WTC11 (cell line): ENCODE results near the gene REELD1.

Experiments
- CDX4 ChIP-seq: fragments of 250-450 bp; sonication (Bioruptor Pico); IDR thresholded peaks from 2 replicates; pipeline ENCODE4 v1.9.0; 2021; ENCODE audit warnings: moderate library complexity, mild to moderate bottlenecking, inconsistent platforms, borderline replicate concordance
- CREB1 ChIP-seq: sonication (generic); formaldehyde crosslinking; IDR thresholded peaks from 2 replicates; pipeline ENCODE4 v1.8.0; 2023; ENCODE audit warnings: mild to moderate bottlenecking, missing genetic modification reagents
- ELF4 ChIP-seq: sonication (generic); formaldehyde crosslinking; IDR thresholded peaks from 2 replicates; pipeline ENCODE4 v1.8.1; 2022; ENCODE audit warnings: low read depth, mild to moderate bottlenecking, moderate library complexity, missing genetic modification reagents
- JUN ChIP-seq: sonication (generic); formaldehyde crosslinking; IDR thresholded peaks from 2 replicates; pipeline ENCODE4 v1.8.0; 2023; ENCODE audit warnings: mild to moderate bottlenecking, missing genetic modification reagents
- MAX ChIP-seq: sonication (generic); formaldehyde crosslinking; IDR thresholded peaks from 2 replicates; pipeline ENCODE4 v1.8.0; 2022; ENCODE audit warnings: mild to moderate bottlenecking, missing genetic modification reagents
- NR1H2 ChIP-seq: sonication (generic); formaldehyde crosslinking; IDR thresholded peaks from 2 replicates; pipeline ENCODE4 v1.9.0; 2021; ENCODE audit warnings: mild to moderate bottlenecking, moderate library complexity, missing genetic modification reagents
- NR2C2 ChIP-seq: sonication (generic); formaldehyde crosslinking; IDR thresholded peaks from 2 replicates; pipeline ENCODE4 v1.8.0; 2022; ENCODE audit warnings: mild to moderate bottlenecking, missing genetic modification reagents
- NR3C1 ChIP-seq: sonication (generic); formaldehyde crosslinking; conservative IDR thresholded peaks from 2 replicates; pipeline ENCODE4 v1.8.1; 2023; ENCODE audit warnings: low read depth, mild to moderate bottlenecking, missing genetic modification reagents
- SOX15 ChIP-seq: fragments of 250-450 bp; sonication (Bioruptor Pico); IDR thresholded peaks from 2 replicates; pipeline ENCODE4 v1.9.0; 2021; ENCODE audit warnings: mild to moderate bottlenecking
- SP1 ChIP-seq: sonication (generic); formaldehyde crosslinking; conservative IDR thresholded peaks from 2 replicates; pipeline ENCODE4 v1.8.1; 2022; ENCODE audit warnings: missing genetic modification reagents
- TEAD4 ChIP-seq: sonication (generic); formaldehyde crosslinking; IDR thresholded peaks from 2 replicates; pipeline ENCODE4 v1.8.0; 2022; ENCODE audit warnings: mild to moderate bottlenecking, missing genetic modification reagents
- TF ChIP-seq, protein P1 (sequence below): fragments of 200-600 bp; IDR thresholded peaks from 2 replicates; pipeline ENCODE4 v1.8.0; 2022; ENCODE audit warnings: antibody characterized with exemption
- TF ChIP-seq, protein P2 (sequence below): sonication (generic); formaldehyde crosslinking; IDR thresholded peaks from 2 replicates; pipeline ENCODE4 v1.8.1; 2023; ENCODE audit warnings: mild to moderate bottlenecking, missing genetic modification reagents, moderate library complexity

DNA sequence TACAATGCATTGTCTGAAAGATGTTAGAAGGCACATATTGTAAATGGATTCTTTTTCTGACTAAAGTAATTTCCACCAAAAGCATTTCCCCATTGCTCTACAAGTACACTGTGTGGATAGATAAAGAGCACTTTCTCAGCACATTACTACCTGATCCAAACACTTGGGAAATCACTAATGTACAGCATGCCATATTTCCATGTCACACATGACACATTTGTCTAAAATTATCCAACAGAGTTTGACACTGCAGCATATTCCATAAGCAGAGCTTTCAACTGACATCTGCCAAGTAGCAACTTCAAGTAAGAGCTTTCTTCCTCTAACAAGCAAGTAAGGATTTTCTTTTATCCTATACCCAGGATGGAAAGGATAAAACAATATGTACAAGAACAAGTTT lies 49.5 kb downstream of the REELD1 start:
- TF ChIP-seq, protein P1, sequence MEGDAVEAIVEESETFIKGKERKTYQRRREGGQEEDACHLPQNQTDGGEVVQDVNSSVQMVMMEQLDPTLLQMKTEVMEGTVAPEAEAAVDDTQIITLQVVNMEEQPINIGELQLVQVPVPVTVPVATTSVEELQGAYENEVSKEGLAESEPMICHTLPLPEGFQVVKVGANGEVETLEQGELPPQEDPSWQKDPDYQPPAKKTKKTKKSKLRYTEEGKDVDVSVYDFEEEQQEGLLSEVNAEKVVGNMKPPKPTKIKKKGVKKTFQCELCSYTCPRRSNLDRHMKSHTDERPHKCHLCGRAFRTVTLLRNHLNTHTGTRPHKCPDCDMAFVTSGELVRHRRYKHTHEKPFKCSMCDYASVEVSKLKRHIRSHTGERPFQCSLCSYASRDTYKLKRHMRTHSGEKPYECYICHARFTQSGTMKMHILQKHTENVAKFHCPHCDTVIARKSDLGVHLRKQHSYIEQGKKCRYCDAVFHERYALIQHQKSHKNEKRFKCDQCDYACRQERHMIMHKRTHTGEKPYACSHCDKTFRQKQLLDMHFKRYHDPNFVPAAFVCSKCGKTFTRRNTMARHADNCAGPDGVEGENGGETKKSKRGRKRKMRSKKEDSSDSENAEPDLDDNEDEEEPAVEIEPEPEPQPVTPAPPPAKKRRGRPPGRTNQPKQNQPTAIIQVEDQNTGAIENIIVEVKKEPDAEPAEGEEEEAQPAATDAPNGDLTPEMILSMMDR: no peak
- TF ChIP-seq CDX4 (CRISPR knock-in tag): no peak
- no peak for TF ChIP-seq CREB1 (CRISPR knock-in tag)
- TF ChIP-seq JUN (CRISPR knock-in tag): no peak
- TF ChIP-seq SP1: no peak
- no peak for TF ChIP-seq NR1H2 (CRISPR knock-in tag)
- no peak for TF ChIP-seq NR3C1 (CRISPR knock-in tag)
- TF ChIP-seq TEAD4 (CRISPR knock-in tag): no peak
- no peak for TF ChIP-seq ELF4 (CRISPR knock-in tag)
- TF ChIP-seq NR2C2 (CRISPR knock-in tag): no peak
- TF ChIP-seq, protein P2, sequence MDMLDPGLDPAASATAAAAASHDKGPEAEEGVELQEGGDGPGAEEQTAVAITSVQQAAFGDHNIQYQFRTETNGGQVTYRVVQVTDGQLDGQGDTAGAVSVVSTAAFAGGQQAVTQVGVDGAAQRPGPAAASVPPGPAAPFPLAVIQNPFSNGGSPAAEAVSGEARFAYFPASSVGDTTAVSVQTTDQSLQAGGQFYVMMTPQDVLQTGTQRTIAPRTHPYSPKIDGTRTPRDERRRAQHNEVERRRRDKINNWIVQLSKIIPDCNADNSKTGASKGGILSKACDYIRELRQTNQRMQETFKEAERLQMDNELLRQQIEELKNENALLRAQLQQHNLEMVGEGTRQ (CRISPR knock-in tag): no peak
- TF ChIP-seq MAX (CRISPR knock-in tag): no peak
- no peak for TF ChIP-seq SOX15 (CRISPR knock-in tag)
